T-helper 2 cell (primary cell): ENCODE measurements around the gene ACSF2.
A peak's percentile ranks its signal among the peaks of the same experiment; 100 is the strongest.

ENCODE experiments used
- DNase-seq, 5 experiments: peaks; one replicate each; pipeline versions ENCODE4 v3.0.0 to v3.0.0-alpha.2; 2012 to 2022

ACSF2 gene

GRCh38 chr17:50479522-50480141 lies 53.6 kb downstream of the ACSF2 start:
- DNase-seq, result peak; percentile 26 to 84 (median 53)

GRCh38 chr17:50480142-50480764 lies 54.2 kb downstream of the ACSF2 start:
- DNase-seq, result no peak

DNA sequence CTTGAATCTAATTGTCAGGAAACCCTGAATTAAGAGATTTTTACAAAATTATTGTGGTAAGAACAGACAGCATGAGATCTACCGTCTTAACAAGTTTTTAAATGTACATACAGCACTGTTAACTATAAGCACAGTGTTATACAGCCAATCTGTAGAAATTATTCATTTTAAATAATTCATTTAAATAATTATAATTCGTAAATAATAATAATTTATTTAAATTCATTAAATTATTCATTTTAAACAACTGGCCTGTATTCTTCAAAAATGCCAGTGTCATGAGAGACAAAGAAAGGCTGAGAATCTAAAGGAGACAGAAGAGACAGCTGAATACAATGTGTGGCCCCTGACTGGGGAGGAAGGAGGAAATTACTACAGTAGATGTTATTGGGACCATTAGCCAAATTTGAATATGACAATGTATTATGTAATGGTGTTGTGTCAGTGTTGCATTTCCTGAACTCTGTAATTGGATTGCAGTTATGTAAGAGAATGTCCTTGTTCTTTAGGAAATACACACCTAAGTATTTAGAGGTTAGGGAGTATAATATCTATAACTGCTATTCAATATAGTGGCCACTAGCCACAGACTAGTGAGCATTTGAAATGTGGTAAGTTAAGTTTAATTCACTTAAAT lies 55.0 kb downstream of the ACSF2 start:
- DNase-seq, result no peak

DNA sequence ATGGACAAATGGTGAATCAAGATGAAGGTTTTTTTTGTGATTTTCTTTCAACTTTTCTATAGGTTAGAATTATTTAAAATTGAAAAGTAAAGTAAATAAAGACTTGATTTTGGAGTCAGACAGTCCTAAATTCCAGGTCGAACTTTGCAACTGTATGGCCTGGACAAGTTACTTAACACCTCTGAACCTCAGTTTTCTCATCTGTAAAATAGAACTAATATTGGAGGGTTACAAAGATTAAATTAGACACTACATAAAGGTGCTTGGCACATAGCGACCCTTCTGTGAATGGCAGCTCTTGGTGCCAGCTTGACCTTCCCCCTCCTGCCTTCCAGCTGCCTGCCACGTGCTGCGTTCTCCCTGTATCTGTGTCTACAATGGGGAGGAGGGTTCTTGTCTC lies 55.6 kb downstream of the ACSF2 start:
- no peak for DNase-seq

GRCh38 chr17:50482110-50482509 lies 56.1 kb downstream of the ACSF2 start:
- DNase-seq, result no peak

DNA sequence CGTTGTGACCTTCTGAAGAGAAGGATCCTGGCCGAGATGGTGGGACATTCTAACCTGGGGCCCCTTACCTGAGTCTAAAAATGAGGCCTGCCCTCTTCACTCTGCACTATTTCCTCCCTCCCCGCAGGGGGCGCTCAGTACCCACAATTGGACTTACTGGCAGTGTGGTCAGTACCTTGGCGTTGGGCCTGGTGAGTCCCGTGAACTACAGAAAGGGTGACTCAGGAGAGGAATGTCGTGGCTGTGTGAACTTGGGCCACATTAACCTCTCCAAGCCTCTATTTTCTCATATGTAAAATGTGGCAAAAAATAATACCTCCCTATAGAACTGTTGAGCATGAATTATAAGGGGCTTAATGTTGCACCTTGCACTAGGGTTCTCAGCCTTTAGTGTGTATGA lies 56.5 kb downstream of the ACSF2 start:
- peak; percentile 38 to 73 (median 62) for DNase-seq

DNA sequence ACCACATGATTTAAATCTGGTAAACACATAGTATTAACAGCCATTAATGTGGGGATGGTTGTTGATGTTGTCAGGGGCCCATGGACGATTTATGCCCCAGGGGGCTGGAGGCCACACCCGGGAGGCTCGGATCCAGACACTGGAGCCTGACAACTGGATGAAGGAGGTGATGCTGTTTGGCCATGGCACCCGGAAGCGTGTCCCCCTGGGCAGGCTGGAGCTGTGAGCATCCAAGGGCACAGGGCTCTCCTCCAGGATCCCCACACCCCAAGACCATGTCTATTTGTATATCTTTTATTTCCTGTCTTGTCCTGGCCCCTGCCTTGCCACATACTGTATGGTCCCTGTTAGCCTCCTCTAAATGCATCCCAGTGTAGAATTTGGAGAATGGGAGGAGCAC lies 57.2 kb downstream of the ACSF2 start:
- DNase-seq, result no peak

DNA sequence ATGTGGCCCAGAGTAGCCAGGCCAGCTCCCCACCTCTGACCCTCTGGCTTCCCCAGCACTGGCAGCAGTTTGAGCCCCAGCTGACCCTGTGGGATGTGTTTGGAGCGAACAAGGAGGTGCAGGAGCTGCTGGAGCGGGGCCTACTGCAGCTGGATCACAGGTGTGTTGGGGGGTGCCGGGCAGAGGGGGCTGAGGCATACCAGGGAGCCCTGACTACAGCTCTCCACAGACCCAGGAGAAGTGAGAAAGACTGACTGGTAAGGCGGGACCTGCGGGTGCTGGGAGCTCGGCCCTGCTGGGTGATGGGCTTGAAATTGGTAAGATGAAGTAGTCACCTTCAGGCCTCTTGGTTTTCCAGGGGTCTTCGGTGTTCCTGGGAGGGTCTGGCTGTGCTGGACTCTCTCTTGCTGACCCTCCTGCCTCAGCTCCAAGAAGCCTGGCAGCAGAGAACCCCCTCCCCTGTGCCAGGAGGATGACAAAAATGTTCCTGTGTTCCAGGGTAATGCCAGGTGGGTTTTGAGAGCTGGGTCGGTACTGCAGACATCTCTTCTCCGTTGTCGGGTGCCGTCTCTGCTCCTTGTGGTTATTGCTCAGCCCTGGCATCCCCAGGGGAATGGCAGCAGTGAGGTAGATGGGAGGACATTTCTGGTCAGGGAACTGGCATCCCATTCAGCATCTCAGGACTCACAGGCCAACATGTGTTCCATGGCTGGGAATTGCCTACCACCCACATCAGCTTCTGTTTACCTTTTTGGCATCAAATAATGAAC lies 58.6 kb downstream of the ACSF2 start:
- no peak for DNase-seq

DNA sequence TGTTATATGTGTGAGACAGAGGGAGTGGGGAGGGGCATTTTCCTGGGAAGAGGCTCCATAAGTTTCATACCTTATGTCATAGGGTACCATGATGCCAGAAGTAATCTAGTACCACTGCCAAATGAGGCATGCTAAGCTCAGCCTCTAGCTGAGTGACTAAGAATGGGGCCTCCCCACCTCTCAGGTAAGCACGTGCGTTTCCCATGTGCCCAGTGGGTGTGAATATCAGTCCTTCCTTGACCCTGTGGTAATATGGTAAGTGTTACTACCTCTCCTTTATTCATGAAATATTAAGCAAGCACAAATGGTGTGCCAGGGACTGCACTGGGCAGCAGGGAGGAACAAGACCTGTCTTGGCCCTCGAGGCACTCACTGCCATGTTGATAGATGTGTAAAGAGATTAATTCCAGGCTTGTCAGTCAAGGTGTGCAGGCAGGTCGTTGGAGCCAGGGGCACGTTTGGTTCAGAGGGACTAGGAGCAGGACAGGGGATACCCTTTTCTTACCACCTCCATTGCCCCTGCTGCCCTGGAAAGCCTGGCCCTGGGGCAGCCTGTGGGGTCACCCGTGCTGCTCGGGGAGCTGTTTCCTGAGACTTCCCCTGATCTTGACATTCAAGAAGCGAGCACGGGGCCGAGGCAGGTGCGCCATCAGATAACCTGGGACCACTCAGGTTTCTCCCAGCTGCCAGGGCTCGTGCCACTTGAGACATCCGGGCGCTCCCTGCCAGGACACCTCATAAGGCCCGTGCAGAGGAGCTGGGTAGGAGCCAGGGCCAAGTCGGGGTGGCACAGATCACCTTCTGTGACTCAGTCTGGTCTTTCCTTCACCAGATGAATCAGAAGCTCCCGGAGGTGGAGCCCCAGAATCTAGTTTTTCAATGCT lies 61.4 kb downstream of the ACSF2 start:
- no peak for DNase-seq

DNA sequence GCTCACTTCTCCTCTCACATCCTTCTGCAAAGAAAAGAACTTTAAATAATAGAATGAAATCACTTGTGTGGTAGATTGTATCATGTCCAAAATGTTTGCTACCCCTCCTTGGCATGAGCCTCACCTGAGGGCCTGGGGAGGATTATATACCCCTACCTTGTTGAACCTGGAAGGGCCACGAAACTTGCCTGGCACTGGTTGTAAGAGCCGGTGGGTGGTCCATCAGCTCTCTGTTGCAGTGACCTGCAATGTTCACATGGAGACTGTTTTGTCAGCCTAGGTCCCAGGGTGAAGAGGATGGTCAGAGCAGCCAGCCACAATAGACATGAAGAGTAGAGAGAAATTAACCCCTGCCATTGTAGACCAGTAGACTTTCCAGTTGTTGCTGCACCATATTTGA lies 62.9 kb downstream of the ACSF2 start:
- DNase-seq, result no peak

- no peak for DNase-seq
Observed at GRCh38 chr17:50491505-50491904, 65.5 kb downstream of the ACSF2 start.

- DNase-seq, result no peak
Observed at GRCh38 chr17:50492214-50492613, 66.2 kb downstream of the ACSF2 start.

GRCh38 chr17:50493744-50494143 lies 67.7 kb downstream of the ACSF2 start:
- no peak for DNase-seq

DNA sequence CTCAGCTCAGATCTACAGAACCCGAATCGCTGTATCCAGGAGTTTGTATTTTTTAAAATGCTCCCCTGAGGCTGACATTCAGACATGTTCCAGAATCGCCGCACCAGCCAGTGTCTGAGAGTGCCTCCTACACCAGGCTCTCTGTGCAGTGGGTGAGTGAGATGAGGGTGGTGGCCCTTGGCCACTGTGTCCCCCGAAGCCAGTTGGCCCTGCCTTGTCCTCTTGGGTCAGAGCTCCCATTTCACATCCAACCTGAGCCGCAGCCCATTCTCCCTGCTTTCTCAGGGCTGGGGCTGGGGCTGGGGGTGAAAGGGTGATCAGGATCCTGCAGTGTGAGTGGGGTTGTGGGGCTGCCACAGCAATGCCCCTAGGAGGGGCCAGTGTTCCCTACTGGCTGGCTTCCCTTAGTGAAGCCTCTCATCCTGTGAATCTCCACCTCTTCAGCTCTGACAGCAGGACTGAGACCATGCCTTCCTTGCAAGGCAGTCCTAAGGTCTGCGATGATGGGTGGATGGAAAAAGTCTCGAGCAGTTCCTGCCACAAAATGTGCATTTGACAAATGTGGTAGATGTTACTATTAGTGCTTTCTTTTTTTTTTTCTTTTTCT lies 69.3 kb downstream of the ACSF2 start:
- DNase-seq, result no peak

GRCh38 chr17:50495918-50496317 lies 69.9 kb downstream of the ACSF2 start:
- no peak for DNase-seq

GRCh38 chr17:50498021-50498874 lies 72.2 kb downstream of the ACSF2 start:
- no peak for DNase-seq

DNA sequence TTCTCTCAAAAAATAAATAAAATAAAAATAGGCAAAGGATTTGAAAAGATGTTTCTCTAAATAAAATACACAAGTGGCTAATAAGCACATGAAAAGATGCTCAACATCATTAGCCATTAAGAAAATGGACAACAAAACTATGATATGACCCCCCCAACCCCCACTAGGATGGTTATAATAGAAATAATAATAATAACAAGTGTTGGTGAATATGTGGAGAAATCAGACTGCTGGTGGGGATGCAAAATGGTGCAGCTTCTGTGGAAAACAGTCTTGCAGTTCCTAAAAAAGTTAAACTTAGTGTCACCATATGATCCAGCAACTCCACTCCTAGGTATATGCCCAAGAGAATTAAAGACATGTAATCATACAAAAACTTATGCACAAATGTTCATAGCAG lies 73.3 kb downstream of the ACSF2 start:
- DNase-seq, result no peak

- no peak for DNase-seq
Observed at GRCh38 chr17:50499721-50500120, 73.7 kb downstream of the ACSF2 start.

GRCh38 chr17:50501054-50501453 lies 75.0 kb downstream of the ACSF2 start:
- DNase-seq, result peak in 1 of 5 experiments; percentile 24

GRCh38 chr17:50502301-50502990 lies 76.4 kb downstream of the ACSF2 start:
- DNase-seq, result no peak
